HCT116 (cell line): Measurements from ENCODE around the gene C13orf46. TPM values are rescaled to one million over a fixed set of nuclear protein-coding genes. Genes with fewer than 3 reads are reported as not detected.
A peak's percentile ranks its signal among the peaks of the same experiment; 100 is the strongest.

Source experiments
- ATAC-seq: fragments of 200-7000 bp; cut with Tn5 transposase; 2 replicates; pipeline ENCODE4 v1.9.1; 2020; ENCODE audit warnings: mild to moderate bottlenecking, moderate library complexity
- BruUV-seq: library from RNA; stranded (reverse); fragments of 400-500 nt; replicated peaks from 2 replicates; lab custom pipeline; 2021; lab: Mats Ljungman, UMichigan
- CTCF ChIA-PET: fragments of 300-600 bp; sonication (Branson Sonifier 250); formaldehyde crosslinking; loops from one replicate; lab custom pipeline; 2021; ENCODE audit warnings: antibody characterized with exemption; lab: Charles Lee
- POLR2A ChIA-PET: fragments of 300-600, 350-600 bp; sonication (Branson Sonifier 250); formaldehyde crosslinking; loops from one replicate; lab custom pipeline; 2021; ENCODE audit warnings: antibody characterized with exemption; lab: Charles Lee
- RAD21 ChIA-PET, 2 experiments: fragments of 300-600 bp; sonication (Branson Sonifier 250); formaldehyde crosslinking; loops; one replicate each; lab custom pipeline; 2023; ENCODE audit warnings: low total read pairs in 2 of 2; ENCODE audit not compliant: uncharacterized antibody in 2 of 2, unreplicated experiment in 2 of 2, low non-redundant PET in 1 of 2; lab: Charles Lee
- DNase-seq: peaks from one replicate; pipeline ENCODE4 v3.0.0-alpha.2; 2010; ENCODE audit warnings: low read depth, low spot score
- H2AFZ ChIP-seq: fragments of 200-600 bp; shearing (Covaris generic), sonication (generic); 2 replicates; pipeline ENCODE4 v1.6.1; 2017; ENCODE audit warnings: low read depth, mixed run types, mixed read lengths, antibody characterized with exemption, low read length; ENCODE audit not compliant: poor library complexity, severe bottlenecking
- H3K27ac ChIP-seq: 2 replicates; pipeline ENCODE4 v1.5.1; 2012; ENCODE audit warnings: low read depth, low read length
- H3K27me3 ChIP-seq: fragments of 200-600 bp; sonication (generic); 2 replicates; pipeline ENCODE4 v1.6.1; 2016; ENCODE audit warnings: mixed run types, low read length, mixed read lengths; ENCODE audit not compliant: insufficient read depth
- H3K36me3 ChIP-seq, 2 experiments: fragments of 200-500 bp in 1 of 2; fragments of 200-600 bp in 1 of 2; sonication (Bioruptor generic) in 1 of 2; sonication (generic) in 1 of 2; 2 replicates each; pipeline versions ENCODE4 v1.5.1 to v1.6.1; 2014 to 2016; ENCODE audit warnings: low read length in 2 of 2, inconsistent platforms in 1 of 2, mixed read lengths in 1 of 2, mixed run types in 1 of 2; ENCODE audit not compliant: insufficient read depth in 2 of 2, control insufficient read depth in 1 of 2
- H3K4me1 ChIP-seq, 2 experiments: fragments of 200-600 bp in 1 of 2; sonication (generic) in 1 of 2; 2 replicates each; pipeline versions ENCODE4 v1.5.1 to v1.6.1; 2012 to 2017; ENCODE audit warnings: low read length in 2 of 2, inconsistent platforms in 1 of 2, mild to moderate bottlenecking in 1 of 2, mixed read lengths in 1 of 2, mixed run types in 1 of 2, moderate library complexity in 1 of 2; ENCODE audit not compliant: insufficient read depth in 2 of 2, control insufficient read depth in 1 of 2
- H3K4me2 ChIP-seq: fragments of 200-600 bp; sonication (generic); 2 replicates; pipeline ENCODE4 v1.6.1; 2017; ENCODE audit warnings: mixed run types, low read length, mixed read lengths
- H3K4me3 ChIP-seq, 2 experiments: fragments of 200-600 bp in 1 of 2; sonication (generic) in 1 of 2; replicated peaks in 1 of 2; 2 replicates each; pipeline ENCODE4 v1.5.1; 2011 to 2016; ENCODE audit warnings: low read length in 2 of 2, control low read depth in 1 of 2, low read depth in 1 of 2, mild to moderate bottlenecking in 1 of 2, mixed read lengths in 1 of 2, mixed run types in 1 of 2
- H3K79me2 ChIP-seq: fragments of 200-600 bp; sonication (generic); 2 replicates; pipeline ENCODE4 v1.6.1; 2017; ENCODE audit warnings: mild to moderate bottlenecking, mixed run types, low read length, moderate library complexity, mixed read lengths; ENCODE audit not compliant: insufficient read depth
- H3K9ac ChIP-seq: fragments of 200-600 bp; sonication (generic); 2 replicates; pipeline ENCODE4 v1.6.1; 2016; ENCODE audit warnings: low read length, mixed read lengths
- H3K9me2 ChIP-seq: fragments of 200-600 bp; sonication (generic), shearing (Covaris generic); 2 replicates; pipeline ENCODE4 v1.6.1; 2017; ENCODE audit warnings: mixed run types, mild to moderate bottlenecking, moderate library complexity; ENCODE audit not compliant: insufficient read depth
- H3K9me3 ChIP-seq, 2 experiments: fragments of 200-500 bp in 1 of 2; fragments of 200-600 bp in 1 of 2; sonication (Bioruptor generic) in 1 of 2; sonication (generic) in 1 of 2; 2 replicates each; pipeline ENCODE4 v1.6.1; 2014 to 2017; ENCODE audit warnings: low read length in 2 of 2, mixed read lengths in 2 of 2, inconsistent platforms in 1 of 2, low read depth in 1 of 2, mild to moderate bottlenecking in 1 of 2, mixed run types in 1 of 2, moderate library complexity in 1 of 2; ENCODE audit not compliant: control insufficient read depth in 1 of 2, insufficient read depth in 1 of 2
- H4K20me1 ChIP-seq: fragments of 200-600 bp; sonication (generic), shearing (Covaris generic); 2 replicates; pipeline ENCODE4 v1.6.1; 2017; ENCODE audit warnings: mixed run types, mild to moderate bottlenecking, moderate library complexity; ENCODE audit not compliant: insufficient read depth
- ATF3 ChIP-seq: IDR thresholded peaks from 2 replicates; pipeline ENCODE4 v1.6.1; 2012
- CEBPB ChIP-seq: IDR thresholded peaks from 2 replicates; pipeline ENCODE4 v1.6.1; 2012; ENCODE audit warnings: low read depth
- CTCF ChIP-seq, 3 experiments: fragments of 200-600 bp in 1 of 3; sonication (generic) in 1 of 3; IDR thresholded peaks in 2 of 3; conservative IDR thresholded peaks in 1 of 3; 2 replicates each; pipeline ENCODE4 v1.5.1; 2012 to 2017; ENCODE audit warnings: low read depth in 2 of 3, low read length in 2 of 3, antibody characterized with exemption in 1 of 3, borderline replicate concordance in 1 of 3, control low read depth in 1 of 3, mild to moderate bottlenecking in 1 of 3, mixed read lengths in 1 of 3, mixed run types in 1 of 3, moderate library complexity in 1 of 3; ENCODE audit not compliant: insufficient read depth in 1 of 3
- EZH2 ChIP-seq: fragments of 200-600 bp; sonication (generic); IDR thresholded peaks from 2 replicates; pipeline ENCODE4 v1.6.1; 2017; ENCODE audit warnings: antibody characterized with exemption, mixed run types
- JUND ChIP-seq: IDR thresholded peaks from 2 replicates; pipeline ENCODE4 v1.6.1; 2012
- MAX ChIP-seq: IDR thresholded peaks from 2 replicates; pipeline ENCODE4 v1.6.1; 2012
- POLR2A ChIP-seq: IDR thresholded peaks from 2 replicates; pipeline ENCODE4 v1.7.0; 2011; ENCODE audit warnings: borderline replicate concordance; ENCODE audit not compliant: insufficient read depth, insufficient read length; ENCODE audit errors: extremely low read depth
- RAD21 ChIP-seq: IDR thresholded peaks from 2 replicates; pipeline ENCODE4 v1.6.1; 2012; ENCODE audit warnings: low read depth, mild to moderate bottlenecking
- SIN3A ChIP-seq: IDR thresholded peaks from 2 replicates; pipeline ENCODE4 v1.6.1; 2012; ENCODE audit warnings: low read depth
- SRF ChIP-seq: IDR thresholded peaks from 2 replicates; pipeline ENCODE4 v1.6.1; 2012; ENCODE audit warnings: low read depth
- TCF7L2 ChIP-seq: IDR thresholded peaks from 2 replicates; pipeline ENCODE4 v1.7.0; 2011; ENCODE audit warnings: borderline replicate concordance, inconsistent platforms; ENCODE audit not compliant: insufficient read depth, insufficient read length; ENCODE audit errors: extremely low read depth
- YY1 ChIP-seq: IDR thresholded peaks from 2 replicates; pipeline ENCODE4 v1.6.1; 2011; ENCODE audit warnings: low read length, low read depth, moderate library complexity, mild to moderate bottlenecking; ENCODE audit not compliant: insufficient replicate concordance; ENCODE audit errors: extremely low read depth
- ZBTB33 ChIP-seq: IDR thresholded peaks from 2 replicates; pipeline ENCODE4 v1.6.1; 2011; ENCODE audit warnings: mild to moderate bottlenecking, low read length, moderate library complexity; ENCODE audit not compliant: insufficient replicate concordance; ENCODE audit errors: extremely low read depth
- intact Hi-C: fragments of 100-400 bp; cut with micrococcal nuclease; formaldehyde crosslinking; loops from 2 replicates; pipeline ENCODE4 v1.10.0; 2022
- total RNA-seq: library from RNA; stranded (reverse); gene quantifications from one replicate; pipeline ENCODE4 v1.2.1, GENCODE V29; 2021; ENCODE audit not compliant: unreplicated experiment

The C13orf46 gene
- total RNA-seq, 1 experiment from 2014 or later, result 0.93 TPM

DNA sequence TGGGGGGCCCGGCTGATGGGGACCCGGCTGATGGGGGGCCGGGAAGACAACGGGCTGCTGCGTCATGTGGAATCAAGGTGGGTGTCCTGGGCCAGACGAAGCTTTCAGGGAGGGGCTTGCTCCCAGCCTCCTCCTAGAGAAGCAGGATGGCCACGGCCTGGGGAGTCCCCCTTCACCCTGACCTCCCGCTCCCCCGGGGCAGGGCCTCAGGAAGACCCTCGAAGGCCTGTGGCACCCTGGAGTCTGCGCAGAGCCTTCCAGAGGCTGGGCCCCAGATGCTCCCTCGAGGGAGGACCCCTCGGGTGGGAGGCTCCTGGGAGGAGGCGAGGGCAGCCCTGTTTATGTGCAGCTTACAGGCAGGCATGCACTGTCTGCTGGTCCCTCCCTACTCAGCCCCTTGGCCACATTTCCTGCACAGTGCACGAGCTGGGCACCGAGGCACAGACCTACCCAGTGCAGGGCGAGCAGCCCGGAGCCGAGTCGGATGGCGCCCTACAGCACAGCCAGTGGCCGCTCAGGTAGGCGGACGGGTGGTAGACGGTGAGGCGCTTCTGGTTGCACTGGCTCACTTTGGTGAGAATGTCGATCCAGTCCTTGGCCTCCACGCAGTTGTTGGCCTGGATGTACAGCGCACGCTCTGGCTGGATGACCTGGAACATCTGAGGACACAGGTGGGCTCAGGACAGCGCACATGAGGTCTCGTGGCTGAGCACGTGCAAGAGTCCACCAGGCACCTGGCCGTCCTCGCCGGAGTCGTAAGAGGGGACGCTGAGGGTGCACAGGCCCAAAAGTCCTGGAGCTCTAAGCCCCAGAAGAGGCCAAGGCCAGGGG lies 22.4 kb upstream of the C13orf46 start:
- ATAC-seq (peak; percentile 25), DNase-seq (no peak)
- Histone ChIP-seq H3K79me2 (no peaks in the 10 kb centered on the region), H2AFZ (no peak overlapping the region), H4K20me1 (no peaks in the 10 kb centered on the region), H3K4me2 (no peak overlapping the region), H3K9me3 (no peaks in the 10 kb centered on the region), H3K9ac (no peak overlapping the region), H3K27ac (no peak overlapping the region), H3K4me1 (no peaks in the 10 kb centered on the region), H3K36me3 (peaks cover under 1 to 3% of the 10 kb centered on the region in 2 experiments; a peak in 2 of 4 replicates), H3K9me2 (no peaks in the 10 kb centered on the region), H3K4me3 (no peak overlapping the region), H3K27me3 (no peaks in the 10 kb centered on the region)
- ChIA-PET POLR2A (no interaction called here), RAD21 (no interaction called here), CTCF (no interaction called here)
- BruUV-seq, result no TSS peak
- intact Hi-C loops, result no loop called here
- TF ChIP-seq SIN3A, result no peak
- TF ChIP-seq SRF, result no peak
- no peak for TF ChIP-seq ATF3

DNA sequence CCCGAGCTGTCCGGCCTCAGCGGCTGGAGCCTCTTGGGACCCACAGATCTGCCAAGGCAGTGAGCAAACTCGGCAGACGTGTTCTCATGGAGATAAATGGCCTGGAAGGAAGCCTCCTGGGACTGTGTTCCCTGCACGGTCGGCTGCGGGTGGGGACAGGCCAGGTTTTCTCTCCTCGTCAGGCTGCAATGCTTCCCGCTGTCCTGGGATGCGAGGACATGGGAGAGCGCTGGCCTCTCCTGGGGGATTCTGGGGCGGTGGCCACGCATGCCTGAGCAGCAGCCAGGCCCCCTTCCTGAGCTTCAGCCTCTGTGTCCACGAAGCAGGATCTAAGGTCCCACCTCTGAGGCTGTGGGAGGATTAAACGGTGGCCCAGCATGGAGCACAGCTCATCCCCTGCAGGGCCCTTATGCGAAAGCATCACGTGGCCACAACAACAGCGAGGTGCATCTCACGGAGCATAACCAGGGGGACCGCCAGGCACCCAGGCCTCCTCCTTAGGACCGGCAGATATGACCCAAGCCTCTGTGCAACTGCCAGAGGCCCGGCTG lies 21.2 kb upstream of the C13orf46 start:
- no peak overlapping the region for H3K4me3 ChIP-seq
- H2AFZ ChIP-seq, result no peak overlapping the region
- H3K9me3 ChIP-seq, result no peaks in the 10 kb centered on the region
- POLR2A ChIA-PET, result no interaction called here
- no peaks in the 10 kb centered on the region for H3K79me2 ChIP-seq
- CTCF ChIA-PET, result no interaction called here
- DNase-seq (no peak), ATAC-seq (no peak)
- H3K9ac ChIP-seq, result no peak overlapping the region
- BruUV-seq, result no TSS peak
- intact Hi-C loops, result no loop called here
- no peak overlapping the region for H3K4me2 ChIP-seq
- no peaks in the 10 kb centered on the region for H3K9me2 ChIP-seq
- no peaks in the 10 kb centered on the region for H4K20me1 ChIP-seq
- no peaks in the 10 kb centered on the region for H3K27me3 ChIP-seq
- RAD21 ChIA-PET, result no interaction called here
- H3K36me3 ChIP-seq, result peaks cover 2 to 11% of the 10 kb centered on the region in 2 experiments; a peak in 3 of 4 replicates
- H3K27ac ChIP-seq, result no peak overlapping the region
- no peaks in the 10 kb centered on the region for H3K4me1 ChIP-seq
- TF ChIP-seq TCF7L2 (no peak), EZH2 (no peak), YY1 (no peak), POLR2A (no peak), ZBTB33 (no peak), RAD21 (no peak), JUND (no peak), SRF (no peak), ATF3 (no peak), CTCF (IDR thresholded peaks at IDR 0.05 in 2 of 3, conservative IDR thresholded peaks at IDR 0.05 in 1 of 3; ENCODE audit: borderline replicate concordance in 1 of 3, insufficient read depth in 1 of 3, low read depth in 2 of 3, low read length in 2 of 3) (no peak), CEBPB (no peak), MAX (no peak)
